Osteocyte (in vitro differentiated cells): ENCODE data around the gene ZNF554. TPM values are rescaled to one million over a fixed set of nuclear protein-coding genes. Genes with fewer than 3 reads are reported as not detected.

ENCODE experiments used
- DNase-seq: peaks from one replicate; pipeline ENCODE4 v3.0.0; 2021; ENCODE audit warnings: mixed read lengths; ENCODE audit not compliant: unreplicated experiment; ENCODE audit errors: extremely low spot score
- H3K27ac Mint-ChIP-seq: one replicate; pipeline ENCODE4 v1.8.0; 2021; ENCODE audit warnings: mild to moderate bottlenecking, mixed read lengths; ENCODE audit not compliant: unreplicated experiment
- H3K27me3 Mint-ChIP-seq: one replicate; pipeline ENCODE4 v1.8.0; 2021; ENCODE audit warnings: mixed read lengths; ENCODE audit not compliant: unreplicated experiment
- H3K36me3 Mint-ChIP-seq: one replicate; pipeline ENCODE4 v1.8.0; 2021; ENCODE audit warnings: mixed read lengths; ENCODE audit not compliant: unreplicated experiment
- H3K4me1 Mint-ChIP-seq: one replicate; pipeline ENCODE4 v1.8.0; 2021; ENCODE audit warnings: mixed read lengths; ENCODE audit not compliant: unreplicated experiment
- H3K4me3 Mint-ChIP-seq: one replicate; pipeline ENCODE4 v1.8.0; 2021; ENCODE audit warnings: mild to moderate bottlenecking, moderate library complexity, mixed read lengths; ENCODE audit not compliant: unreplicated experiment
- H3K9me3 Mint-ChIP-seq: one replicate; pipeline ENCODE4 v1.8.0; 2021; ENCODE audit warnings: mixed read lengths; ENCODE audit not compliant: unreplicated experiment
- total RNA-seq: library from RNA; stranded (reverse); gene quantifications from 2 replicates; pipeline ENCODE4 v1.2.1, GENCODE V29; 2021
- TF ChIP-seq, protein P1 (sequence below): fragments of 200-600 bp; sonication (generic); IDR thresholded peaks from 2 replicates; pipeline ENCODE4 v1.5.0; 2021; ENCODE audit warnings: antibody characterized with exemption, mild to moderate bottlenecking, moderate library complexity

The ZNF554 gene
- total RNA-seq, 1 donor from 2014 or later, result 7.4 TPM

DNA sequence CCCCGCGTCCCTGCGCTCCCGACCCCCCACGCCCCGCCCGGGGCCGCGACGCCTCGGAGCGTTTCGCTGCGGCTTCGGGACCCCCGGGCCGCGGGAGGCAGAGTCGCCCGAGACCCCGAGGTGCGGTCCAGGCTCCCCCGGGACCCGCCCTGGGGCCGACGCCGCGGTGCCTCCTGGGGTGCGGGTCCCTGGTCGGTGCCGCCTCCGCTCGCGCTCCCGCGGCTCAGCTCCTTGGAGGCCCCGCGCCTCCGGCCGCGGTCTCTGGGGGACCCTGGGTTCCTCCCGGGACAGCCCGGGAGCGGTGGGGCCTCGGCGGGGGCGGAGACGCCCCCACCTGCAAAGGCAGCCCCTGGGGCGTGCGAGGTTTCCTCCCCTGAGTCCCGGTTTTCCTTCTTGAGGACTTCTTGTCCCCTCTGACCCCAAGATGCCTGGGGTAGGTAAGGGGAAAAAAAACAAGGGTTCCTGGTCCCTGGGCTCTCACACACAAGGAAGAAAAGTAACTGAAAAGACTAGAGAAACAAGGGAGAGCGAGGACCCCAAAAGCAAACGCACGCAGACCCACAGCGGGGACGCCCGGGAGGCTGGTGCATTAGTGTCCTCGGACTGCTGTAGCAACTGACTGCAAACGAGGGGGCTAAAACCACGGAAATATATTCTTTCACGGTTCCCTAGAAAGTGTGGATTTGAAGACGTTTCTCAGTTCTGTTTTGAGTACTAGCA, 22.3 kb downstream of the ZNF554 start:
- no peaks in the 10 kb centered on the region for H3K27me3 Mint-ChIP-seq
- DNase-seq, result no peak
- H3K4me1 Mint-ChIP-seq, result peaks cover 13% of the 10 kb centered on the region
- TF ChIP-seq, protein P1, sequence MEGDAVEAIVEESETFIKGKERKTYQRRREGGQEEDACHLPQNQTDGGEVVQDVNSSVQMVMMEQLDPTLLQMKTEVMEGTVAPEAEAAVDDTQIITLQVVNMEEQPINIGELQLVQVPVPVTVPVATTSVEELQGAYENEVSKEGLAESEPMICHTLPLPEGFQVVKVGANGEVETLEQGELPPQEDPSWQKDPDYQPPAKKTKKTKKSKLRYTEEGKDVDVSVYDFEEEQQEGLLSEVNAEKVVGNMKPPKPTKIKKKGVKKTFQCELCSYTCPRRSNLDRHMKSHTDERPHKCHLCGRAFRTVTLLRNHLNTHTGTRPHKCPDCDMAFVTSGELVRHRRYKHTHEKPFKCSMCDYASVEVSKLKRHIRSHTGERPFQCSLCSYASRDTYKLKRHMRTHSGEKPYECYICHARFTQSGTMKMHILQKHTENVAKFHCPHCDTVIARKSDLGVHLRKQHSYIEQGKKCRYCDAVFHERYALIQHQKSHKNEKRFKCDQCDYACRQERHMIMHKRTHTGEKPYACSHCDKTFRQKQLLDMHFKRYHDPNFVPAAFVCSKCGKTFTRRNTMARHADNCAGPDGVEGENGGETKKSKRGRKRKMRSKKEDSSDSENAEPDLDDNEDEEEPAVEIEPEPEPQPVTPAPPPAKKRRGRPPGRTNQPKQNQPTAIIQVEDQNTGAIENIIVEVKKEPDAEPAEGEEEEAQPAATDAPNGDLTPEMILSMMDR, result no peak
- peaks cover 6% of the 10 kb centered on the region for H3K9me3 Mint-ChIP-seq
- H3K36me3 Mint-ChIP-seq, result peaks cover 19% of the 10 kb centered on the region
- peak overlapping the region; percentile 76 for H3K4me3 Mint-ChIP-seq
- H3K27ac Mint-ChIP-seq, result peak overlapping the region; percentile 66

DNA sequence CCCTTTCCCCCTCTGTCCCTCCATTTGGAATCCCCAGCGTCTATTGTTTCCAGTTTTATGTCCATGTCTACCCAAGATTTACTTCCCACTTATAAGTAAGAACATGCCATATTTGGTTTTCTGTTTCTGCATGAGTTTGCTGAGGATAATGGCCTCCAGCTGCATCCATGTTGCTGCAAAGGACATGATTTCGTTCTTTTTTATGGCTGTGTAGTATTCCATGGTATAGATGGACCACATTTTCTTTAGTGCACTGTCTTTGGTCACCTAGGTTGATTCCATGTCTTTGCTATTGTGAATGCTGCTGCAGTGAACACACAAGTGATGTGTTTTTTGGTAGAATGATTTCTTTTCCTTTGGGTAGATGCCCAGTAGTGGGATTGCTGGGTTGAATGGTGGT, 25.4 kb downstream of the ZNF554 start:
- Mint-ChIP-seq H3K4me1 (peaks cover 13% of the 10 kb centered on the region), H3K4me3 (no peak overlapping the region), H3K36me3 (peaks cover 21% of the 10 kb centered on the region), H3K27me3 (no peaks in the 10 kb centered on the region), H3K27ac (no peak overlapping the region), H3K9me3 (peaks cover 10% of the 10 kb centered on the region)
- DNase-seq, result no peak
- TF ChIP-seq, protein P1, result no peak

DNA sequence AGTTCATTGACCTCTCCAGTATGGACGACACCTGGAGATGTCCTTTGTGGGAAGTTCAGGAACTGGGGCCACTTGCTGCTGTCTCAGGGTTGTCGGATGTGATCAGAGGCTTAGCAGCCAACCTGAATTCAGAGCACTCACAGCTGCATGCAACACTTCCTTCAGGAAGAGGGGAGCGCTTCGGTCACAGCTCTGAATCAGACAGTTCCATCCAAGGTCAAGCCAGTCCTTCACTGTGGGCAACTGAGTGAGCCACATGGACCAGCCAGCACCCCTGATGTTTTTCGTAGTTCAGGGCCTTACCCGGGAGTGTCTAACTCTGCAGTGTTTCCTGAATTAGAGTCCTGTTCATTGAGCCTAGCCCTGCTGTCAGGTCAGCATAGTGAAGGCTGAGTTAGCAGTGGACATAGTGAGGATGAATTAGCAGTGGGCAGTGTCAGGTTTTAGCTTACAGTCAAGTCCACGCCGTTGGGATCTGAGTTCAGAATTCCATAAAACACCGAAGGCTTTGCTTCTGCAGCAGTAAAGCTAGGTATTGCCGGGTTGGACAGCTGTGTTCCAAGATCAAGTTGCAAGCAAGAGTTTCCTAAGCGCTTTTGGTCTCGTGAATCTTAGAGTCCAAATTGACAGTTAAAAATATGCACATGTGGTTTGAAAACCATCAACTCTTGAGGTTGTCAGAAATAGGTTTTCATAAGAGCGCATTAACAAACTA, 26.7 kb downstream of the ZNF554 start:
- H3K9me3 Mint-ChIP-seq, result peaks cover 18% of the 10 kb centered on the region
- H3K27me3 Mint-ChIP-seq, result no peaks in the 10 kb centered on the region
- peaks cover 13% of the 10 kb centered on the region for H3K4me1 Mint-ChIP-seq
- peaks cover 33% of the 10 kb centered on the region for H3K36me3 Mint-ChIP-seq
- no peak for DNase-seq
- H3K4me3 Mint-ChIP-seq, result no peak overlapping the region
- no peak overlapping the region for H3K27ac Mint-ChIP-seq
- TF ChIP-seq, protein P1, result no peak

DNA sequence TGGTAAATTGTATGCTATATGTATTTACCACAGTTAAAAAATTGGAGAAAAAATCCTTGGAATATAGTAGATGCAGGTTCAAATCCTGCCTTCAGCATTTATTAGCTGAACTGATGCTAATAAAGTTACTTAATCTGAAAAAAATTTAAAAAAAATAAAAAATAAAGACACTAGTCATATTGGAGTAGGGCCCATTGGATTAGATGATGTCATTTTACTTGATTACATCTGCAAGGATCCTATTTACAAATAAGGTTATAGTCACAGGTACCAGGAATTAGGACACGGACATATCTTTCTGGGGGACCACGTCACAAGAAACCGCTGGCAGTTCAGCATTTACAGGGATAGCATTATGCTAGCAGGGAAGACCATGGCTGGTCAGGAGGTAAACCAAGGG, 27.8 kb downstream of the ZNF554 start:
- Mint-ChIP-seq H3K27ac (no peak overlapping the region), H3K36me3 (peaks cover 45% of the 10 kb centered on the region), H3K9me3 (peaks cover 23% of the 10 kb centered on the region), H3K27me3 (no peaks in the 10 kb centered on the region), H3K4me3 (no peak overlapping the region), H3K4me1 (peaks cover 9% of the 10 kb centered on the region)
- TF ChIP-seq, protein P1, result no peak
- no peak for DNase-seq

DNA sequence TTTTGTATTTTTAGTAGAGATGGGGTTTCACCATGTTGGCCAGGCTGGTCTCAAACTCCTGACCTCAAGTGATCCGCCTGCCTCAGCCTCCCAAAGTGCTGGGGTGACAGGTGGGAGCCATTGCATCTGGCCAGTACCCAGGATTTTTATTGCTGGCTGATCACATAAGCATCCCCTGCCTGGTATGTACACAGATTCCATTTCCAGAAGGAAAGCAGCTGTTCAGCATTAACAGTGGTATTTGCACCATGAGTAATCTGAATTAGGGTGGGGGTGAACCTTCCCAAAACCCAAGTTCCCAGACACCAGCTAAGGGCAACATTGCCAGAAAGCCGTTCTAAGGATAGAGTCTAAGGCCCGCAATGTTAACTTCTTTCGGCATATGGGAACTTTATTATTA, 28.9 kb downstream of the ZNF554 start:
- H3K4me1 Mint-ChIP-seq, result no peaks in the 10 kb centered on the region
- H3K9me3 Mint-ChIP-seq, result peaks cover 30% of the 10 kb centered on the region
- H3K27ac Mint-ChIP-seq, result no peak overlapping the region
- peaks cover 54% of the 10 kb centered on the region for H3K36me3 Mint-ChIP-seq
- H3K27me3 Mint-ChIP-seq, result no peaks in the 10 kb centered on the region
- DNase-seq, result no peak
- TF ChIP-seq, protein P1, result no peak
- H3K4me3 Mint-ChIP-seq, result no peak overlapping the region
